ENCODE measurements around the gene GALNT6.

The GALNT6 gene

GRCh38 chr12:51374856-51375255, 16.4 kb downstream of the GALNT6 start:
- no peak for DNase-seq (ENCODE audit: low read depth in 2 of 2)
- H3K4me3 ChIP-seq (replicated peaks in 1 of 2; ENCODE audit: low read depth in 2 of 2, low read length in 2 of 2): no peak overlapping the region
- TF ChIP-seq CTCF (IDR thresholded peaks at IDR 0.05; ENCODE audit: low read depth, low read length): no peak

GRCh38 chr12:51374361-51374760, 16.8 kb downstream of the GALNT6 start:
- no peak for TF ChIP-seq CTCF (IDR thresholded peaks at IDR 0.05; ENCODE audit: low read depth, low read length)
- peak; percentile 30 to 85 for DNase-seq (ENCODE audit: low read depth in 2 of 2)
- H3K4me3 ChIP-seq (replicated peaks in 1 of 2; ENCODE audit: low read depth in 2 of 2, low read length in 2 of 2): no peak overlapping the region

GRCh38 chr12:51373187-51373586, 18.0 kb downstream of the GALNT6 start:
- no peak overlapping the region for H3K4me3 ChIP-seq (replicated peaks in 1 of 2; ENCODE audit: low read depth in 2 of 2, low read length in 2 of 2)
- no peak for DNase-seq (ENCODE audit: low read depth in 2 of 2)
- TF ChIP-seq CTCF (IDR thresholded peaks at IDR 0.05; ENCODE audit: low read depth, low read length): no peak

GRCh38 chr12:51372021-51372420, 19.2 kb downstream of the GALNT6 start:
- no peak for DNase-seq (ENCODE audit: low read depth in 2 of 2)
- TF ChIP-seq CTCF (IDR thresholded peaks at IDR 0.05; ENCODE audit: low read depth, low read length): no peak

GRCh38 chr12:51371295-51371953, 19.8 kb downstream of the GALNT6 start:
- H3K4me3 ChIP-seq (replicated peaks in 1 of 2; ENCODE audit: low read depth in 2 of 2, low read length in 2 of 2): no peak overlapping the region
- peak; percentile 96 to 97 for DNase-seq (ENCODE audit: low read depth in 2 of 2)

More at GRCh38 chr12:51372021-51372420, 19.2 kb downstream of the GALNT6 start:
- H3K4me3 ChIP-seq (replicated peaks in 1 of 2; ENCODE audit: low read depth in 2 of 2, low read length in 2 of 2): no peak overlapping the region

GRCh38 chr12:51370667-51371066, 20.5 kb downstream of the GALNT6 start:
- no peak overlapping the region for H3K4me3 ChIP-seq (replicated peaks in 1 of 2; ENCODE audit: low read depth in 2 of 2, low read length in 2 of 2)
- no peak for DNase-seq (ENCODE audit: low read depth in 2 of 2)
- no peak for TF ChIP-seq CTCF (IDR thresholded peaks at IDR 0.05; ENCODE audit: low read depth, low read length)

More at GRCh38 chr12:51371295-51371953, 19.8 kb downstream of the GALNT6 start:
- no peak for TF ChIP-seq CTCF (IDR thresholded peaks at IDR 0.05; ENCODE audit: low read depth, low read length)

- DNase-seq (ENCODE audit: low read depth in 2 of 2): no peak
- H3K4me3 ChIP-seq (replicated peaks in 1 of 2; ENCODE audit: low read depth in 2 of 2, low read length in 2 of 2): no peak overlapping the region
- TF ChIP-seq CTCF (IDR thresholded peaks at IDR 0.05; ENCODE audit: low read depth, low read length): no peak
These were observed 21.6 kb downstream of the GALNT6 start for GRCh38 chr12:51369581-51369980.
